ENCODE data around the gene KLK8.

The KLK8 gene

GRCh38 chr19:51029718-51030117, 28.3 kb upstream of the KLK8 start:
- no peaks in the 10 kb centered on the region for H3K36me3 ChIP-seq (ENCODE audit: control insufficient read depth, insufficient read depth, low read length)
- H2AFZ ChIP-seq, result no peak overlapping the region
- H3K4me3 ChIP-seq (ENCODE audit: low read depth, low read length), result no peak overlapping the region
- H3K27me3 ChIP-seq (ENCODE audit: control insufficient read depth, insufficient read depth, low read length), result no peaks in the 10 kb centered on the region
- no peak overlapping the region for H3K9ac ChIP-seq
- no peaks in the 10 kb centered on the region for H3K9me3 ChIP-seq (ENCODE audit: control insufficient read depth, low read length)
- no peak overlapping the region for H3K27ac ChIP-seq
- H3K4me1 ChIP-seq, result no peaks in the 10 kb centered on the region
- H3K4me2 ChIP-seq (ENCODE audit: low read length), result no peak overlapping the region
- TF ChIP-seq CTCF (IDR thresholded peaks at IDR 0.05), result no peak
- no peaks in the 10 kb centered on the region for H3K79me2 ChIP-seq

DNA sequence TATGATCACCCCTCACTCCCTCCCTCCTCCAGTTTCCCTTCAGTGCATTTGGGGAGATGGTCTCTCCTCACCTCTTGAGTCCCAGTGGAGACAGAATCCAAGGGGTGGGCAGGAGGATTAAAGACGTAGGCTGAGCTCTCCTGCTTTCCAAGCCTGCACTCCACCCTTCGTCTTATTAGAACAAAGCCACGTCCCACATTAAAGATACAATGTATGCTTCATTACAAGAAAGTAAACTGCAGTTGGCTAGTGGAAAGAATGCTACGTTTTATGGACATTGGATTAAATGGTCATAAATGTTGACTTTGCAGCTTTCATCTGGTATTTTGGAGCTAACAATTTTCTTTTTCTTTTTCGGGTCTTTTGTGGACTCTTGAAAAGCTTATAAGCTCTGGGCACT, 26.5 kb upstream of the KLK8 start:
- H3K27ac ChIP-seq, result no peak overlapping the region
- H2AFZ ChIP-seq, result no peak overlapping the region
- H3K4me3 ChIP-seq (ENCODE audit: low read depth, low read length), result no peak overlapping the region
- no peaks in the 10 kb centered on the region for H3K36me3 ChIP-seq (ENCODE audit: control insufficient read depth, insufficient read depth, low read length)
- no peaks in the 10 kb centered on the region for H3K27me3 ChIP-seq (ENCODE audit: control insufficient read depth, insufficient read depth, low read length)
- no peak for TF ChIP-seq CTCF (IDR thresholded peaks at IDR 0.05)
- H3K4me2 ChIP-seq (ENCODE audit: low read length), result no peak overlapping the region
- H3K79me2 ChIP-seq, result no peaks in the 10 kb centered on the region
- no peaks in the 10 kb centered on the region for H3K4me1 ChIP-seq
- H3K9me3 ChIP-seq (ENCODE audit: control insufficient read depth, low read length), result no peaks in the 10 kb centered on the region
- H3K9ac ChIP-seq, result no peak overlapping the region

DNA sequence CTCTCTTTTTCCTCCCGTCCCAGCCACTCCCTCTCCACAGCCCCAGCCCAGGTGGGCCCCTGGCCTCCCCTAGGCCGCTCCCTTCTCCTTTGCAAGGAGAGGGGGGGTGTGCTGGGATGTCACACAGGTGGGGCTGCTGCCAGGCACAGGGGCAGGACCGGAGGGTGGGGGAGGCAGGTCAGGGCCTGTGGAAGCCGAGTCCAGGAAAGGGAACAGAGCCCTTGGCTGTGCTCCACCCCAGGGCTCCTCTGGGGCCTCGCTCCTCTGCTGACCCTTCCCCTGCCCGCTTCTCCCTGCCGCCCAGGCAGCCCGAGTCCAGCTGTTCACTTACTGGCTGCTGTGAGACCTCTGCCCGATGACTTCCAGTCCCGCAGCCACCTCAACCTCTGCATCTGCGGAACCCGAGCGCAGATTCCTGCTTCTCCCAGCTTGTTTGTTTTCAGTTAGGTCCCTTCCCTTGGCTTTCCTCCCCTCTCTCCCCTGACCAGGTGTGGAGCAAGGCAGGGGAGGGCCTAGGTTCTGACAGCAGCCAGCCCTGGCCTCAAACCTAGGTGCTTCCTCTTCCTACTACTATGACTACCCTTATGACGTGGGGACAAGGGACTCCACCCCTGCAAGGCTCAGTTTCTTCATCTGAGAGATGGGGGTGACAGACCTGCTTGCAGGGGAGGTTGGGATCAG, 25.9 kb upstream of the KLK8 start:
- Histone ChIP-seq H3K9ac (no peak overlapping the region), H3K9me3 (ENCODE audit: control insufficient read depth, low read length) (no peaks in the 10 kb centered on the region), H2AFZ (no peak overlapping the region), H3K36me3 (ENCODE audit: control insufficient read depth, insufficient read depth, low read length) (no peaks in the 10 kb centered on the region), H3K27ac (no peak overlapping the region), H3K4me3 (ENCODE audit: low read depth, low read length) (no peak overlapping the region), H3K79me2 (no peaks in the 10 kb centered on the region), H3K4me1 (no peaks in the 10 kb centered on the region), H3K4me2 (ENCODE audit: low read length) (no peak overlapping the region), H3K27me3 (ENCODE audit: control insufficient read depth, insufficient read depth, low read length) (no peaks in the 10 kb centered on the region)
- no peak for TF ChIP-seq CTCF (IDR thresholded peaks at IDR 0.05)

DNA sequence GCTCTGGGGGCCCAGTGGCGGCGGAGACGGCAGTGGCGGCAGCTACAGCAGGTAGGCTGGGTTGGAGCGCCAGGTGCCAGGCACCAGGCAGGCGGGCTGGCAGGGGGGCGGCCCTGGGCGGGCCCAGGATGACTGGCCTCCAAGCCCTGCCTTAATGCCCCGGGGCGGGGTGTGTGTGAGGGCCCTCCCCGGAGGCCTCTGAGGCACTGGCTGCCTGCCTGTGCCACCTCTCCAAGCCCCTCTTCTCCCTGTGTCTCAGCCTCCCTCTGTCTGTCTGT, 25.1 kb upstream of the KLK8 start, which contains the start of gene KLK11:
TSS of gene KLK11 (minus strand) at position 63 of the 278 bp plus-strand sequence. CDS start 985 bp downstream, outside the sequence.
- no peak within 1 kb of the TSS for H3K27ac ChIP-seq
- H3K27me3 ChIP-seq (ENCODE audit: control insufficient read depth, insufficient read depth, low read length), result no peaks in the 10 kb centered on the region
- H3K4me3 ChIP-seq (ENCODE audit: low read depth, low read length), result no peak within 1 kb of the TSS
- H3K4me1 ChIP-seq, result no peaks in the 10 kb centered on the region
- no peak within 1 kb of the TSS for H3K9ac ChIP-seq
- H3K4me2 ChIP-seq (ENCODE audit: low read length), result no peak within 1 kb of the TSS
- no peak within 1 kb of the TSS for H2AFZ ChIP-seq
- no peaks in the 10 kb centered on the region for H3K36me3 ChIP-seq (ENCODE audit: control insufficient read depth, insufficient read depth, low read length)
- no peaks in the 10 kb centered on the region for H3K79me2 ChIP-seq
- no peak for TF ChIP-seq CTCF (IDR thresholded peaks at IDR 0.05)
- no peaks in the 10 kb centered on the region for H3K9me3 ChIP-seq (ENCODE audit: control insufficient read depth, low read length)
